ENCODE data around the gene CER1. TPM values are rescaled to one million over a fixed set of nuclear protein-coding genes. Genes with fewer than 3 reads are reported as not detected.

CER1 gene
- total and polyA plus RNA-seq, 2 of the 8 experiments (the other 6 are each of a cell fraction or from before 2014, with no cell fraction given) = 0.26 to 3.4 TPM

DNA sequence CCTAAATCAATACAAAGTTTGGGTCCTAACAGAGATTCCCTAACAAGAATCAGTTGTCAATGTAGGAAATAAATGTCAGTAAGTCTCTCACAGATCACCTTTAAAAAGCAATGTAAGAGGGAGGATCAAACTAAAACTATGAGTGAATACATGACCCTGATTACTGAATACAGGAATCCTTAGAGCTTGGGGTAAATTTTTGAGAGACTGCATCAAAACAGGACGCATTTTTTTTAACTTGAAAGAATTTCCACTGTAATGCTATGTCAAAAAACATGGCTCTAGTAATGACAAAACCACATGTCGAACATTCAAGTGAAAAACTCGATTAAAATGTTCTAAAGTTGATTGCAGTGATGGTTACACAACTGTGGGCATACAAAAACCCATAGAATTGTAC, 51.2 kb downstream of the CER1 start (continued):
- TF ChIP-seq RBBP5 (IDR thresholded peaks at IDR 0.05; ENCODE audit: borderline replicate concordance, low read depth, low read length) (no peak), SP4 (IDR thresholded peaks at IDR 0.05; ENCODE audit: low read length) (no peak), EZH2 (IDR thresholded peaks at IDR 0.05; ENCODE audit: low read depth, low read length, severe bottlenecking) (no peak), SRF (IDR thresholded peaks at IDR 0.05; ENCODE audit: low read depth, low read length) (no peak), CBX8 (IDR thresholded peaks at IDR 0.05; ENCODE audit: borderline replicate concordance, low read depth, low read length) (no peak)
